ENCODE results near the gene BCL11B.

Gene BCL11B

DNA sequence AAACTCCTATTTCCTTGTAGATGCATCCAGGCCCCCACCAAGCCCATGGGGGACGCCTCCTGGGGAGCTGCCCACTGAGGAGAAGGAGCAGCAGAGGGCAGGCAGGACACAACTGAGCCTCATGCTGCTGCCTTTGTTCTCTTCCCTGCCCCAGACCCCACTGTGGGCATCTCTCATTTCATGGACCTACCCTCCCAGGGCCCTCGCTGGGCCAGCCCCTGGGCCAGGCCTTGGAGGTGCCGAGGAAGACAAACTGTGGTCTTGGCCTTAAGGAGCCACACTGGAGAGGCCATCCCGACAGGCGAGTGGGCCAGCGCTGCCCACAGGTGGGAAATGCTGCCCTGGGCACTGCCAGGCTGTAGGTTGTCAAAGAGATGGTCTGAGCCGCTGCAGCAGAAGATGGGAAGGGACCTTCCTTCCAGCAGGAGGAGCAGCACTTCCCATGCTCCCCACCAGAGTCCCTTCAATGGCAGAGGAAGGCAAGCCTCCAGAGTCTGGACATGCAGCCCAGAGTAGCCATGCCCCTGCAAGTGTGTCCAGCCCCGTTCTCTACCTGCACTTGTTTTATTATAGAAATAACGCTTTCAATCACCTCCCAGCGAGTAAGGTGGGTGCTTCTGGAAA, 147.4 kb downstream of the BCL11B start:
- Histone ChIP-seq H3K9ac (ENCODE audit: low read depth in 1 of 2, low read length in 2 of 2) (no peak overlapping the region), H3K9me3 (ENCODE audit: control insufficient read depth in 1 of 2, low read length in 2 of 2) (no peaks in the 10 kb centered on the region), H3K4me1 (ENCODE audit: control insufficient read depth in 1 of 2, insufficient read depth in 2 of 2, low read length in 2 of 2) (no peaks in the 10 kb centered on the region), H3K27ac (ENCODE audit: low read depth, low read length) (no peak overlapping the region), H3K36me3 (ENCODE audit: control insufficient read depth in 1 of 2, insufficient read depth in 2 of 2, low read length in 2 of 2) (no peaks in the 10 kb centered on the region), H3K4me3 (ENCODE audit: low read depth in 1 of 2, low read length in 2 of 2) (no peak overlapping the region), H3K27me3 (ENCODE audit: control insufficient read depth in 1 of 2, insufficient read depth in 2 of 2, low read length in 2 of 2) (no peaks in the 10 kb centered on the region)

DNA sequence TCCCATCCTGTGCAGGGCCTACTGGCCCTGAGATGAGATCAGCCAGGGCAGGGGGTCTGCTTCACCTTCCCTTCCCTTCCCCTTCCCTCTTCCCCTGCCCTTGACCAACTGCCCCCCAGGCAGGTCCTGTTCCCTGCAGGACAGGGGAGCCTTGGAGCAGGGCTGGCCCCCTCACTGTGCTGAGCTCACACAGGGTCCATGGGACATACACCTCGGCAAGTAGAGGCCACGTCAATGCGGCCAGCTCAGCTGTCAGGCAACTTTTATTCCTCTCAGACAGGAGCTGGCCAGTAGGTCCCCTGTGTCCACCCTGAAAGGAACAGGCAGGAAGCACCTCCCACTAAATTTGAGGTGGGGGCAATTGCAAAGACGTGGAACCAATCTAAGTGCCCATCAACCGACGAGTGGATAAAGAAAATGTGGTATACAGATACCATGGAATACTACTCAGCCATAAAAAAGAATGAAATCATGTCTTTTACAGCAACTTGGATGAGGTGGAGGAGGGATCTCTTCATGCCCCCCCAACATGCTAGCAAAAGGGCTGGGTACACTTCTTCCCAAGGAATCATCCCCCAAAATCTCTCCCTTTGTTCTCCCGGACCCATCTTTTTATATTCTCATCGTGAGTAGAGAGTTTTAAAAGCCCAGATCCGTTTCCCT, 148.7 kb downstream of the BCL11B start:
- Histone ChIP-seq H3K9ac (ENCODE audit: low read depth in 1 of 2, low read length in 2 of 2) (no peak overlapping the region), H3K27ac (ENCODE audit: low read depth, low read length) (no peak overlapping the region), H3K27me3 (ENCODE audit: control insufficient read depth in 1 of 2, insufficient read depth in 2 of 2, low read length in 2 of 2) (peaks cover 0 to 4% of the 10 kb centered on the region in 2 donors), H3K9me3 (ENCODE audit: control insufficient read depth in 1 of 2, low read length in 2 of 2) (no peaks in the 10 kb centered on the region), H3K4me1 (ENCODE audit: control insufficient read depth in 1 of 2, insufficient read depth in 2 of 2, low read length in 2 of 2) (no peaks in the 10 kb centered on the region), H3K36me3 (ENCODE audit: control insufficient read depth in 1 of 2, insufficient read depth in 2 of 2, low read length in 2 of 2) (no peaks in the 10 kb centered on the region), H3K4me3 (ENCODE audit: low read depth in 1 of 2, low read length in 2 of 2) (no peak overlapping the region)

DNA sequence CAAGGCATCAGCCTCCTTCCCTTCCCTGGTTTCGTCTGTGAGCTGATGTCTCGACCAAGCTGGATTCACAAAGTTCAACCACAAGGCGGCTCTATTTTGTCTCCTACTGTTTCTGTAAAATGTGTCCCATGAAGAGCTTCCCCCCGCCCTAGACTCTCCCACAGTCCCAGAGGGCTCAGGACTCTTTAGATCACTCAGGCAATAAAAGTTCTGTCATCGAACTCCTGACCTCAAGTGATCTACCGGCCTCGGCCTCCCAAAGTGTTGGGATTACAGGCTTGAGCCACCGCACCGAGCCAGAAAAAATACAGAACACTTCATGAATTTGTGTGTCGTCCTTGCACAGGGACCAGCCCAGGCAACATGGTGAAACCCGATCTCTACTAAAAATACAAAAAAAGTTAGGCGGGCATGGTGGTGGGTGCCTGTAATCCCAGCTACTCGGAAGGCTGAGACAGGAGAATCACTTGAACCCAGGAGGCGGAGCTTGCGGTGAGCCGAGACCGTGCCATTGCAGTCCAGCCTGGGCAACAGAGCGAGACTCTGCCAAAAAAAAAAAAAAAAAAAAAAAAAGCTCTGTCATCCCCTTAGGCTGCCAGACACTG, 149.4 kb downstream of the BCL11B start:
- no peaks in the 10 kb centered on the region for H3K36me3 ChIP-seq (ENCODE audit: control insufficient read depth in 1 of 2, insufficient read depth in 2 of 2, low read length in 2 of 2)
- H3K4me3 ChIP-seq (ENCODE audit: low read depth in 1 of 2, low read length in 2 of 2) = no peak overlapping the region
- peaks cover 0 to 6% of the 10 kb centered on the region in 2 donors for H3K27me3 ChIP-seq (ENCODE audit: control insufficient read depth in 1 of 2, insufficient read depth in 2 of 2, low read length in 2 of 2)
- no peak overlapping the region for H3K9ac ChIP-seq (ENCODE audit: low read depth in 1 of 2, low read length in 2 of 2)
- H3K9me3 ChIP-seq (ENCODE audit: control insufficient read depth in 1 of 2, low read length in 2 of 2) = no peaks in the 10 kb centered on the region
- H3K4me1 ChIP-seq (ENCODE audit: control insufficient read depth in 1 of 2, insufficient read depth in 2 of 2, low read length in 2 of 2) = no peaks in the 10 kb centered on the region
- H3K27ac ChIP-seq (ENCODE audit: low read depth, low read length) = no peak overlapping the region

DNA sequence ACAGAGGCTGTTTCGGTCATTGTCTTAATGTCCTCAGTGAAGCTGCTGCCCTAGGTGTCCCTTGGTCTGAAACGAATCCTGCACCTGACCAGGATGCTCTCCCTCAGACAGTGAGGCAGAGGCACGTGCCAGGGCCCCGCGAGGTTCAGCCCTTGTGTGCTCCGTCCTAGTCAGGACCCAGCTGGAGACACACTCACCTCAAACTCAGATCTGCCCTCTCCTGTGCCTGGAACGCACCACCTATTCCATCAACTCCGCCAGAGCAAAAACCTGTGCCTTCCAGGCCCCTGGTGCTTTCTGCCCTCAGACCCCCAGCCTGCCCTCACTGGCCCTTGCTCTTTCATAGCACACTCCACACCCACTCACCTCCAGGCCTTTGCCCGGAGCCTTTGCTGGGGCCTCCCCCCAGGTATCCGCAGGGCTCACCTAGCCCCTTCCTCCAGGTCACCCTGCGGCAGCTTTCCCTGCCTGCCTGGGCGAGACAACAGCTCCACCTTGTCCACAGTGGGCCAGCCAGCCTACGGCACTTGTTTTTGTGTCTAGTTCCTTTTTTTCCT, 150.6 kb downstream of the BCL11B start:
- peaks cover 0 to 6% of the 10 kb centered on the region in 2 donors for H3K27me3 ChIP-seq (ENCODE audit: control insufficient read depth in 1 of 2, insufficient read depth in 2 of 2, low read length in 2 of 2)

DNA sequence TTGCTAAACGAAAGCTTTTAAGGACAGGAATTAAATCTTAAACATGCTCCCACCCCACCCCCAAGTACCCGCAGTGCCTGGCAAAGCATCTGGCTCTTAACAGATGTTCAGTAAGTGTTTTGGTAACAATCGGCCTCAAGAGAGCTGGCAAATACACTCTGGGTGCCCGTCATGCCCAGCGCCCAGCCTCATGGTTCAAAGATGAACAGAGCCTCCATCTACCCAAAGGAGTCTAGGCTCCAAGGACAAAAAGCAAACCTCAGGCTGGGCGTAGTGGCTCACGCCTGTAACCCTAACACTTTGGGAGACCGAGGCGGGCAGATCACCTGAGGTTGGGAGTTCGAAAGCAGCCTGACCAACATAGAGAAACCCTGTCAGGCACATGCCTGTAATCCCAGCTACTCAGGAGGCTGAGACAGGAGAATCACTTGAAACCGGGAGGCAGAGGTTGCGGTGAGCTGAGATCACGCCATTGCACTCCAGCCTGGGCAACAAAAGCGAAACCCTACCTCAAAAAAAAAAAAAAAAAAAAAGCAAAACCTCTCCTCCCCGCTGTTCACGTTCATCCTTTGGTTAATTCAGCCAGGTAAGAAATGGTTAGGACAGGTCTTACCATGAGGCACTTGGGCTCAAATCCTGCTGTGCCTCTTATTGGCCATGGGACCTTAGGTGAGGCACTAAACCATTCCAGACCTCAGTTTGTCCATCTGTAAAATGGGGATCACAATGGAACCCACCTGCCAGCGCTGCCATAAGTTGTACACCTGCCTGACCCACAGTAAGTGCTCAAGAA, 151.3 kb downstream of the BCL11B start:
- Histone ChIP-seq H3K36me3 (ENCODE audit: control insufficient read depth in 1 of 2, insufficient read depth in 2 of 2, low read length in 2 of 2) (no peaks in the 10 kb centered on the region), H3K9ac (ENCODE audit: low read depth in 1 of 2, low read length in 2 of 2) (no peak overlapping the region), H3K27ac (ENCODE audit: low read depth, low read length) (no peak overlapping the region), H3K9me3 (ENCODE audit: control insufficient read depth in 1 of 2, low read length in 2 of 2) (no peaks in the 10 kb centered on the region), H3K27me3 (ENCODE audit: control insufficient read depth in 1 of 2, insufficient read depth in 2 of 2, low read length in 2 of 2) (peaks cover 0 to 6% of the 10 kb centered on the region in 2 donors), H3K4me3 (ENCODE audit: low read depth in 1 of 2, low read length in 2 of 2) (no peak overlapping the region), H3K4me1 (ENCODE audit: control insufficient read depth in 1 of 2, insufficient read depth in 2 of 2, low read length in 2 of 2) (no peaks in the 10 kb centered on the region)

More for the DNA sequence above, 150.6 kb downstream of the BCL11B start:
- H3K36me3 ChIP-seq (ENCODE audit: control insufficient read depth in 1 of 2, insufficient read depth in 2 of 2, low read length in 2 of 2) = no peaks in the 10 kb centered on the region
- H3K4me3 ChIP-seq (ENCODE audit: low read depth in 1 of 2, low read length in 2 of 2) = no peak overlapping the region
- H3K4me1 ChIP-seq (ENCODE audit: control insufficient read depth in 1 of 2, insufficient read depth in 2 of 2, low read length in 2 of 2) = no peaks in the 10 kb centered on the region
- H3K9me3 ChIP-seq (ENCODE audit: control insufficient read depth in 1 of 2, low read length in 2 of 2) = no peaks in the 10 kb centered on the region
- no peak overlapping the region for H3K9ac ChIP-seq (ENCODE audit: low read depth in 1 of 2, low read length in 2 of 2)
- H3K27ac ChIP-seq (ENCODE audit: low read depth, low read length) = no peak overlapping the region

DNA sequence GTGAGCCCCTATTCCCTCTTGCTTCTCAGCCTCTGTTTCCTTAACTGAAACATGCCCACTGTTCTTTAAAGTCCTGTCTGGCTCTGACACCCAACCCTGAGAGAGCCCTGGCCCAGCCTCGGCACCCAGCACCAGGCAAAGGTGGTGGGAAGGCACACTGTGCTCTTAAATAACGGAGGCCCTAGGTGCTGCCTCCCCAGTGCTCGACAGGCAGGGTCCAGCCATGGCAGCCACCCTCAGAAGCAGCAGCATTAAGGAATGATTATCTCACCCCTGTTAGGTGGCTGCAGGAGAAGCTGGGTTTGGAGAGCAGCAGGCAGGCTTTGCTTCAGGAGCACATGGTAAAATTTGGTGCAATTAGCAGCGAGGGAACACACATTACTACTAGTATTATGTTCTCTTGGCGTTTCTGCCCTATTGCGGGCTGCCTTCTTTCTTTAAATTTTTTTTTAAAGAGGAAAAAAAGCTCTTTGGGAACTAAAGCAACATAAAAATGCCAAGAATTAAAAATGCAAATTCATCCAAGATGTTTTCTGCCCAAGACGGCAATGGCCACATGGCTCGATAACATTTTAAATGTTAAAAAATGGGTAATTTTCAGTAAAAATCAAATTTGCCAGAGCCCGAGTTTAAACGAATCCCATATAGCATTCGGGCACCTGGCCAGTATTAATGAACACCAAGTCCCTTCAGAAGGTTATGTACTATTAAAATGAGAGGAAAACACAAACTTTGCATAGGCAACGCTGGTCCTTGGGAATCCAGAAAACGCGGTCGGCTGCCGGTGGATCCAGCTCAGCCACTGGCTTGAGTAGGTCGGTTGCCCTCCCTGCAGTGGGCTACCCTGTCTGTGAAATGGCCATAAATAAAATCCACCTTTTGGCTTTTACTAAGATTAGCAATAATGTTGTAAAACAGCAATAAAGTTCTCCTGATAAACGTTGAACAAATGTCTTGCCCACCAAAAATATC, 152.2 kb downstream of the BCL11B start:
- H3K36me3 ChIP-seq (ENCODE audit: control insufficient read depth in 1 of 2, insufficient read depth in 2 of 2, low read length in 2 of 2) = no peaks in the 10 kb centered on the region
- H3K4me3 ChIP-seq (ENCODE audit: low read depth in 1 of 2, low read length in 2 of 2) = no peak overlapping the region
- H3K9ac ChIP-seq (ENCODE audit: low read depth in 1 of 2, low read length in 2 of 2) = no peak overlapping the region
- H3K4me1 ChIP-seq (ENCODE audit: control insufficient read depth in 1 of 2, insufficient read depth in 2 of 2, low read length in 2 of 2) = no peaks in the 10 kb centered on the region
- no peak overlapping the region for H3K27ac ChIP-seq (ENCODE audit: low read depth, low read length)
- no peaks in the 10 kb centered on the region for H3K9me3 ChIP-seq (ENCODE audit: control insufficient read depth in 1 of 2, low read length in 2 of 2)
- H3K27me3 ChIP-seq (ENCODE audit: control insufficient read depth in 1 of 2, insufficient read depth in 2 of 2, low read length in 2 of 2) = peaks cover 0 to 6% of the 10 kb centered on the region in 2 donors

Data from duodenal mucosa (tissue), 2 donors.